ENCODE measurements around the gene COMTD1. TPM values are rescaled to one million over a fixed set of nuclear protein-coding genes. Genes with fewer than 3 reads are reported as not detected.
"Not testable (repeated sequence)": the region's sequence is repeated elsewhere in the genome, so short reads cannot be mapped to it uniquely, and the experiment has no call there.

The COMTD1 gene
- total and polyA plus RNA-seq, 12 donors, result 2.0 to 137 (median 32.7) TPM

- H3K4me1 ChIP-seq (replicated peaks in 1 of 2), result peaks cover 40 to 52% of the 10 kb centered on the region in 2 donors
- peaks cover 0 to 65% of the 10 kb centered on the region in 2 donors for H3K36me3 ChIP-seq (replicated peaks in 1 of 2)
- no peak overlapping the region for H3K4me3 ChIP-seq
- DNase-seq, result peak in 1 of 7 donors; percentile 11
- intact Hi-C loops (cut with DNase I), result no loop called here
- H3K27ac ChIP-seq, result peak overlapping the region; percentile 35 to 96 (median 91)
- H3K9me3 ChIP-seq (replicated peaks in 1 of 3), result no peaks in the 10 kb centered on the region
- TF ChIP-seq CTCF (IDR thresholded peaks at IDR 0.05) (no peak), POLR2A (IDR thresholded peaks at IDR 0.05) (no peak)
- WGBS, 4 donors, result 39 to 66% (median 58%) methylated on average over 2 of the region's 2 CpGs
- no peaks in the 10 kb centered on the region for H3K27me3 ChIP-seq
These were observed 12.2 kb downstream of the COMTD1 start for GRCh38 chr10:75223507-75223906.

GRCh38 chr10:75221492-75221891 is 14.3 kb downstream of the COMTD1 start:
- DNase-seq, result peak in 1 of 7 donors; percentile 2
- WGBS, 4 donors, result 92 to 95% (median 93%) methylated on average over 8 of the region's 8 CpGs
- H3K4me1 ChIP-seq (replicated peaks in 1 of 2), result peaks cover 33 to 37% of the 10 kb centered on the region in 2 donors

GRCh38 chr10:75220274-75220673 is 15.5 kb downstream of the COMTD1 start:
- Histone ChIP-seq H3K27ac (peak overlapping the region in 1 of 5 donors; percentile 14), H3K9me3 (replicated peaks in 1 of 3) (no peaks in the 10 kb centered on the region), H3K4me1 (replicated peaks in 1 of 2) (peaks cover 25 to 35% of the 10 kb centered on the region in 2 donors), H3K27me3 (no peaks in the 10 kb centered on the region), H3K36me3 (replicated peaks in 1 of 2) (peaks cover 0 to 91% of the 10 kb centered on the region in 2 donors), H3K4me3 (no peak overlapping the region)
- TF ChIP-seq CTCF (IDR thresholded peaks at IDR 0.05) (no peak), POLR2A (IDR thresholded peaks at IDR 0.05) (no peak)
- intact Hi-C loops (cut with DNase I), result no loop called here
- 80 to 92% (median 85%) methylated on average over 4 of the region's 4 CpGs for WGBS, 4 donors
- no peak for DNase-seq

More at GRCh38 chr10:75221492-75221891, 14.3 kb downstream of the COMTD1 start:
- H3K36me3 ChIP-seq (replicated peaks in 1 of 2), result peaks cover 0 to 79% of the 10 kb centered on the region in 2 donors
- H3K27ac ChIP-seq; H3K4me3 ChIP-seq; H3K27me3 ChIP-seq; H3K9me3 ChIP-seq (replicated peaks in 1 of 3); intact Hi-C loops (cut with DNase I): not testable (repeated sequence)

GRCh38 chr10:75212343-75212742 is 23.4 kb downstream of the COMTD1 start:
- no peaks in the 10 kb centered on the region for H3K27me3 ChIP-seq

More at GRCh38 chr10:75212343-75212742, 23.4 kb downstream of the COMTD1 start:
- TF ChIP-seq CTCF (IDR thresholded peaks at IDR 0.05), result no peak
- no peak for TF ChIP-seq POLR2A (IDR thresholded peaks at IDR 0.05)
- peak overlapping the region in 3 of 5 donors; percentile 95 to 99 (median 99) for H3K27ac ChIP-seq
- no peak overlapping the region for H3K4me3 ChIP-seq
- DNase-seq, result peak in 2 of 7 donors; percentile 11 to 30
- intact Hi-C loops (cut with DNase I), result no loop called here
- peaks cover 0 to 47% of the 10 kb centered on the region in 2 donors for H3K36me3 ChIP-seq (replicated peaks in 1 of 2)
- H3K4me1 ChIP-seq (replicated peaks in 1 of 2), result peaks cover 23 to 47% of the 10 kb centered on the region in 2 donors
- H3K9me3 ChIP-seq (replicated peaks in 1 of 3), result no peaks in the 10 kb centered on the region
- 72 to 76% (median 75%) methylated on average over 6 of the region's 6 CpGs for WGBS, 4 donors
